ENCODE data around the gene ATP2B3. TPM values are rescaled to one million over a fixed set of nuclear protein-coding genes. Genes with fewer than 3 reads are reported as not detected.

The ATP2B3 gene
- total RNA-seq, 1 donor from 2014 or later, result 0.83 TPM

DNA sequence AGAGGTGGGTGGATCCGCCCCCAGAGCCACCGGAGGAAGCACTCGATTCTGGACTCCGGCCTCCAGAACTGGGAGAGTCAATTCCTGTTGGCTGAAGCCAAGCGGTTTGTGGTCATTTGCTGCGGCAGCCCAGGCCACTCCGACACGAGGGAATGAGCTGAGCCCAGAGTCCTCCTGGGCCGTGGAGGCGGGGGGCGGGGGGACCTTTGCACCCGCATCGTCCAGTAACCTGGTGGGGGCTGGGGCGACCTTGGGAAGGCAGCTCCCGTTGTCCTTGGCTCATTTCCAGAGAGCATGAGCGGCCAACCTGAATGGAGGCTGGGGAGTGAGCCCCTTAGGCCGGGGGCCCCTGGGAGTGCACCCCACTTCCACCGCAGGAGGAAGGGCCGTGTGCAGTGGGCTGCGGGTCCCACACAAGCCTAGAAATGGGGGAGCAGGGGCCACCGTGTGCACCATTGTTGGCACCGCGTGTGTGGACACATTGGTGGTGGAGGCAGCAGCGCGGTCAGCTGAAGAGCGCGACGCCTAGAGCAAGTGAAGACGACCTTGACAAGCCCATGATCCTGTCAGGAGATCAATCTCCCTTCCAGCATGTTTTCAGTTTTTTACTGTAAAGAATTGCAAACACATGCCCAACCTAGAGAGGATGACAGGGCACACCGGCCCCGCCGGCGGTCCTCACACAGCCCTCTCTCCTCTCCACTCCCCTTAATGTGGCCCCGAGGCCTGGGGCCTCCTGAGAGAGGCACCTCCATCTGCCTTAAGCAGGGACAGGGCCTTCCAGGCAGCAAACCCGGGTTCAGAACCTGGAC is 109.6 kb downstream of the ATP2B3 start:
- no peak for DNase-seq (ENCODE audit: low spot score in 2 of 2, unreplicated experiment in 2 of 2)
- Mint-ChIP-seq H3K4me1 (peaks cover 2% of the 10 kb centered on the region), H3K36me3 (no peaks in the 10 kb centered on the region), H3K4me3 (no peak overlapping the region), H3K27me3 (ENCODE audit: low read depth) (peaks cover 12% of the 10 kb centered on the region), H3K27ac (no peak overlapping the region), H3K9me3 (peaks cover 16% of the 10 kb centered on the region)
- TF ChIP-seq, protein P1, sequence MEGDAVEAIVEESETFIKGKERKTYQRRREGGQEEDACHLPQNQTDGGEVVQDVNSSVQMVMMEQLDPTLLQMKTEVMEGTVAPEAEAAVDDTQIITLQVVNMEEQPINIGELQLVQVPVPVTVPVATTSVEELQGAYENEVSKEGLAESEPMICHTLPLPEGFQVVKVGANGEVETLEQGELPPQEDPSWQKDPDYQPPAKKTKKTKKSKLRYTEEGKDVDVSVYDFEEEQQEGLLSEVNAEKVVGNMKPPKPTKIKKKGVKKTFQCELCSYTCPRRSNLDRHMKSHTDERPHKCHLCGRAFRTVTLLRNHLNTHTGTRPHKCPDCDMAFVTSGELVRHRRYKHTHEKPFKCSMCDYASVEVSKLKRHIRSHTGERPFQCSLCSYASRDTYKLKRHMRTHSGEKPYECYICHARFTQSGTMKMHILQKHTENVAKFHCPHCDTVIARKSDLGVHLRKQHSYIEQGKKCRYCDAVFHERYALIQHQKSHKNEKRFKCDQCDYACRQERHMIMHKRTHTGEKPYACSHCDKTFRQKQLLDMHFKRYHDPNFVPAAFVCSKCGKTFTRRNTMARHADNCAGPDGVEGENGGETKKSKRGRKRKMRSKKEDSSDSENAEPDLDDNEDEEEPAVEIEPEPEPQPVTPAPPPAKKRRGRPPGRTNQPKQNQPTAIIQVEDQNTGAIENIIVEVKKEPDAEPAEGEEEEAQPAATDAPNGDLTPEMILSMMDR (IDR thresholded peaks at IDR 0.05; ENCODE audit: unreplicated experiment), result no peak

DNA sequence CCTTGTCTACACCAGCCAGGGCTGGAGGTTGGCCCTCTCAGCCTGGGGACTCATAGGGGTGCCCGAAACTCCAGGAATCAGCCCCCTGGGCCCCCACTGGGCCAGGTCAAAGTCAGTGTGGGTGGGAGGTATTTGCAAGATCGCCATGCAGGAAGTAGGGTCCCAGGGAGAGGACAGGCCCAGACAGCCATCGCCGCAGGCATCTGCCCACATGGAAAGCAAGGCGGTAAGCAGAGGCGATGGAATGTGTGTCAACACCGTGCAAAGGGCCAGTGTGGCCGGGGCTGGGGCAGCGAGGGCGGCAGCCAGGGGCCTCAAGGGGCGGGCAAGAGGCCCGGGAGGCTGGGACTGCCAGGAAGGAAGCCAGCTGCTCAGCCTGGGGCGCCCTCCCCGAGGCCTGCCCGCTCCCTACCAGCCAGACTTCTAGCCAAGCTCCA is 110.3 kb downstream of the ATP2B3 start:
- Mint-ChIP-seq H3K4me1 (peaks cover 2% of the 10 kb centered on the region), H3K27me3 (ENCODE audit: low read depth) (peaks cover 6% of the 10 kb centered on the region), H3K27ac (no peak overlapping the region), H3K36me3 (no peaks in the 10 kb centered on the region), H3K4me3 (no peak overlapping the region), H3K9me3 (peaks cover 16% of the 10 kb centered on the region)
- TF ChIP-seq, protein P1 (IDR thresholded peaks at IDR 0.05; ENCODE audit: unreplicated experiment), result no peak
- DNase-seq (ENCODE audit: low spot score in 2 of 2, unreplicated experiment in 2 of 2), result no peak

GRCh38 chrX:153628129-153628528 is 110.7 kb downstream of the ATP2B3 start:
- TF ChIP-seq, protein P1 (IDR thresholded peaks at IDR 0.05; ENCODE audit: unreplicated experiment), result no peak
- Mint-ChIP-seq H3K4me3 (no peak overlapping the region), H3K36me3 (no peaks in the 10 kb centered on the region), H3K27ac (no peak overlapping the region), H3K4me1 (peaks cover 2% of the 10 kb centered on the region), H3K9me3 (peaks cover 16% of the 10 kb centered on the region), H3K27me3 (ENCODE audit: low read depth) (peaks cover 4% of the 10 kb centered on the region)
- DNase-seq (ENCODE audit: low spot score in 2 of 2, unreplicated experiment in 2 of 2), result no peak

GRCh38 chrX:153628665-153629064 is 111.2 kb downstream of the ATP2B3 start:
- Mint-ChIP-seq H3K4me3 (no peak overlapping the region), H3K27ac (no peak overlapping the region), H3K27me3 (ENCODE audit: low read depth) (peaks cover 4% of the 10 kb centered on the region), H3K36me3 (no peaks in the 10 kb centered on the region), H3K9me3 (peaks cover 16% of the 10 kb centered on the region), H3K4me1 (peaks cover 2% of the 10 kb centered on the region)
- DNase-seq (ENCODE audit: low spot score in 2 of 2, unreplicated experiment in 2 of 2), result no peak
- TF ChIP-seq, protein P1 (IDR thresholded peaks at IDR 0.05; ENCODE audit: unreplicated experiment), result no peak

DNA sequence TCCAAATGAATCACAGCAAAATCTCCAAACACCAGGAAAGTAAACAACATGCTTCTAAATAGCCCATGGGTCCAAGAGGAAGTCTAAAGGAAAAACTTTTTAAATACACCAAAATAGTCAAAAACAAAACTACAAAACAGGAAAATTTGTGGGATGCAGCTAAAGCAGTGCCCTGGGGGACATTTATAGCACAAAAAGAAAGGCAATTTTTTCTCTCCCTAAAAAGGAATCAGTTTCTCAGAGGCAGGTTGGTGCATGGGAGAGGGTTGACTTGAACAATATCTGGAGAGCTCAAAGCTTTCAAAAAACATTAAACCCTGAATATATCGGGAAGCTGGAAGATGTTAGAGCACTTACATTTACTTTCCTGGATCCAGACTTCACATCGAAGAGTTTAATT is 113.9 kb downstream of the ATP2B3 start:
- Mint-ChIP-seq H3K27ac (no peak overlapping the region), H3K9me3 (peaks cover 16% of the 10 kb centered on the region)

More for the DNA sequence above, 113.9 kb downstream of the ATP2B3 start:
- TF ChIP-seq, protein P1 (IDR thresholded peaks at IDR 0.05; ENCODE audit: unreplicated experiment), result no peak
- Mint-ChIP-seq H3K27me3 (ENCODE audit: low read depth) (peaks cover 9% of the 10 kb centered on the region), H3K4me3 (no peak overlapping the region), H3K4me1 (peaks cover 11% of the 10 kb centered on the region), H3K36me3 (no peaks in the 10 kb centered on the region)
- no peak for DNase-seq (ENCODE audit: low spot score in 2 of 2, unreplicated experiment in 2 of 2)
